ENCODE data around the gene FAF1. TPM values are rescaled to one million over a fixed set of nuclear protein-coding genes. Genes with fewer than 3 reads are reported as not detected.

FAF1 gene
- polyA plus RNA-seq, 1 of the 3 experiments (the other 2 are of a cell fraction) = 8.7 TPM

- Histone ChIP-seq H3K9ac (no peak overlapping the region), H3K4me1 (ENCODE audit: control insufficient read depth in 1 of 2, insufficient read depth in 2 of 2, low read depth in 1 of 2, low read length in 1 of 2) (peaks cover 5 to 16% of the 10 kb centered on the region in 2 experiments; a peak in 3 of 4 replicates), H3K9me3 (no peaks in the 10 kb centered on the region), H2AFZ (ENCODE audit: low read depth) (peak overlapping the region; percentile 80; the same call in 1 of the 2 replicates), H4K20me1 (ENCODE audit: insufficient read depth) (no peaks in the 10 kb centered on the region), H3K79me2 (ENCODE audit: insufficient read depth) (peaks cover 68% of the 10 kb centered on the region), H3K36me3 (replicated peaks in 1 of 2; ENCODE audit: control insufficient read depth in 1 of 2, insufficient read depth in 2 of 2, low read length in 1 of 2) (no peaks in the 10 kb centered on the region), H3K27me3 (ENCODE audit: insufficient read depth) (no peaks in the 10 kb centered on the region), H3F3A (replicated peaks; ENCODE audit: insufficient read depth) (peaks cover 13% of the 10 kb centered on the region), H3K9me2 (no peaks in the 10 kb centered on the region), H3K4me2 (peak overlapping the region; percentile 56; the same call in 1 of the 2 replicates), H3K27ac (ENCODE audit: low read depth in 2 of 2, low read length in 1 of 2) (peak overlapping the region in 1 of 2 experiments; percentile 50; a peak in 2 of 4 replicates), H3K4me3 (ENCODE audit: low read depth in 2 of 2, low read length in 1 of 2) (no peak overlapping the region)
- TF ChIP-seq EZH2phosphoT487 (IDR thresholded peaks at IDR 0.05; ENCODE audit: borderline replicate concordance, low read depth) (no peak), MEF2A (IDR thresholded peaks at IDR 0.05; ENCODE audit: borderline replicate concordance, low read depth) (no peak), YY1 (IDR thresholded peaks at IDR 0.05; ENCODE audit: low read depth) (no peak), ZBTB33 (IDR thresholded peaks at IDR 0.05; ENCODE audit: borderline replicate concordance, low read depth) (no peak), FOXM1 (IDR thresholded peaks at IDR 0.05; ENCODE audit: low read depth) (no peak), JUND (IDR thresholded peaks at IDR 0.05) (no peak), ELF1 (IDR thresholded peaks at IDR 0.05) (no peak), USF2 (IDR thresholded peaks at IDR 0.05; ENCODE audit: borderline replicate concordance, low read depth, low read length) (no peak), CHD2 (IDR thresholded peaks at IDR 0.05; ENCODE audit: low read length, partially characterized antibody) (no peak), RXRA (IDR thresholded peaks at IDR 0.05; ENCODE audit: borderline replicate concordance, low read depth) (no peak), FOSL2 (IDR thresholded peaks at IDR 0.05; ENCODE audit: borderline replicate concordance, low read depth) (no peak), RFX5 (IDR thresholded peaks at IDR 0.05; ENCODE audit: low read length) (no peak), USF1 (IDR thresholded peaks at IDR 0.05; ENCODE audit: borderline replicate concordance, low read depth) (no peak), MAX (IDR thresholded peaks at IDR 0.05; ENCODE audit: low read depth) (no peak), NRF1 (IDR thresholded peaks at IDR 0.05; ENCODE audit: low read depth, low read length) (no peak), SMC3 (IDR thresholded peaks at IDR 0.05; ENCODE audit: low read depth, low read length) (no peak), POLR2AphosphoS5 (IDR thresholded peaks at IDR 0.05; ENCODE audit: low read depth, low read length) (no peak), RAD21 (IDR thresholded peaks at IDR 0.05; ENCODE audit: low read length) (no peak), REST (IDR thresholded peaks at IDR 0.05; ENCODE audit: low read depth, low read length) (no peak), TCF12 (IDR thresholded peaks at IDR 0.05) (no peak)
- DNase-seq = no peak
- 88% methylated on average over 3 of the region's 3 CpGs for WGBS (ENCODE audit: low lambda C conversion rate)
- ChIA-PET POLR2A (no interaction called here), CTCF (interaction anchor here (0.7 kb wide), 1 partner anchor 25 kb away, joined by 3 read pairs; no protein-coding TSS in a partner anchor)
Observed at GRCh38 chr1:50982611-50983010, 22.5 kb upstream of the FAF1 start.
